ENCODE results near the gene ABL1. TPM values are rescaled to one million over a fixed set of nuclear protein-coding genes. Genes with fewer than 3 reads are reported as not detected.

The ABL1 gene
- total and polyA plus RNA-seq, 2 of the 13 experiments (the other 11 are each of a cell fraction or from before 2014, with no cell fraction given), result 10.8 to 20.4 TPM

- BruUV-seq (replicated peaks), result no TSS peak
- H3K9ac ChIP-seq (ENCODE audit: insufficient read depth, low read depth, low read length), result no peak overlapping the region
- H3K27ac ChIP-seq (ENCODE audit: extremely low read length, insufficient read depth, low read length), result no peak overlapping the region
- H3K27me3 ChIP-seq (ENCODE audit: control insufficient read depth in 1 of 2, insufficient read depth in 2 of 2, low read length in 2 of 2), result no peaks in the 10 kb centered on the region
- H3K9me3 ChIP-seq (ENCODE audit: low read length), result no peaks in the 10 kb centered on the region
- ChIA-PET CTCF (ENCODE audit: low intra/inter-chr PET ratio, low total read pairs) (no interaction called here), POLR2A (no interaction called here)
- WGBS (ENCODE audit: low lambda C conversion rate), result 97% methylated on average over 9 of the region's 9 CpGs
- no peak overlapping the region for H3K4me3 ChIP-seq (replicated peaks in 1 of 3; ENCODE audit: insufficient read depth in 1 of 3, low read depth in 2 of 3, low read length in 3 of 3)
- H3K4me2 ChIP-seq (ENCODE audit: low read depth, low read length), result no peak overlapping the region
- intact Hi-C loops (cut with micrococcal nuclease; ENCODE audit: unreplicated experiment), result no loop called here
- no peak overlapping the region for H2AFZ ChIP-seq (ENCODE audit: low read length)
- H4K20me1 ChIP-seq (ENCODE audit: insufficient read depth, low read length), result no peaks in the 10 kb centered on the region
- no peaks in the 10 kb centered on the region for H3K79me2 ChIP-seq (ENCODE audit: insufficient read depth, low read length)
- no peaks in the 10 kb centered on the region for H3K4me1 ChIP-seq (ENCODE audit: insufficient read depth, low read length)
- no peak for DNase-seq (ENCODE audit: low spot score)
- no peak for FAIRE-seq
- in situ Hi-C loops (cut with HindIII; ENCODE audit: extremely low pct_ligation_motif_present, low pct_unique_long_range_greater_than_20kb), result no loop called here
- no peak for ATAC-seq
- H3K36me3 ChIP-seq (replicated peaks in 1 of 2; ENCODE audit: control insufficient read depth in 1 of 2, insufficient read depth in 2 of 2, low read length in 2 of 2), result no peaks in the 10 kb centered on the region
- TF ChIP-seq MTERF4 (CRISPR knock-in tag; IDR thresholded peaks at IDR 0.05) (no peak), ZFAT (CRISPR knock-in tag; conservative IDR thresholded peaks at IDR 0.05) (no peak), PRDM10 (CRISPR knock-in tag; IDR thresholded peaks at IDR 0.05; ENCODE audit: low read depth) (no peak), ZNF672 (CRISPR knock-in tag; IDR thresholded peaks at IDR 0.05) (no peak), HBP1 (CRISPR knock-in tag; IDR thresholded peaks at IDR 0.05; ENCODE audit: low read depth) (no peak), PHF21A (CRISPR knock-in tag; IDR thresholded peaks at IDR 0.05) (no peak), ZNF670 (CRISPR knock-in tag; IDR thresholded peaks at IDR 0.05; ENCODE audit: borderline replicate concordance) (no peak), ZNF777 (CRISPR knock-in tag; IDR thresholded peaks at IDR 0.05) (no peak), STAT6 (CRISPR knock-in tag; IDR thresholded peaks at IDR 0.05; ENCODE audit: borderline replicate concordance) (no peak), RFXANK (CRISPR knock-in tag; IDR thresholded peaks at IDR 0.05) (no peak), MED13 (CRISPR knock-in tag; IDR thresholded peaks at IDR 0.05) (no peak), SRSF4 (IDR thresholded peaks at IDR 0.05; ENCODE audit: low read depth, low read length, poor library complexity, severe bottlenecking) (no peak), ZNF674 (CRISPR knock-in tag; IDR thresholded peaks at IDR 0.05; ENCODE audit: low read depth) (no peak), DPF2 (CRISPR knock-in tag; IDR thresholded peaks at IDR 0.05; ENCODE audit: borderline replicate concordance, low read depth) (no peak), ISL2 (CRISPR knock-in tag; IDR thresholded peaks at IDR 0.05) (no peak), SRF (IDR thresholded peaks at IDR 0.05; ENCODE audit: low read depth, low read length) (no peak)
Measured at GRCh38 chr9:130815242-130815808, 19.7 kb upstream of the ABL1 start.

Data from HepG2 (cell line).